Vein endothelial cell (primary cell): ENCODE results near the gene CDC42EP5. TPM values are rescaled to one million over a fixed set of nuclear protein-coding genes. Genes with fewer than 3 reads are reported as not detected.

Source experiments
- small RNA-seq: library from RNA; depleted of rRNA; stranded (forward); fragments of <200 nt; gene quantifications from one replicate; pipeline ENCODE3, GENCODE V24; 2012
- total RNA-seq: library from RNA; depleted of rRNA; stranded (reverse); fragments of >200 nt; gene quantifications from 2 replicates; pipeline ENCODE4 v1.2.3, GENCODE V29; 2012

The CDC42EP5 gene
- total RNA-seq, result 69.1 and 109 TPM in 2 replicates

DNA sequence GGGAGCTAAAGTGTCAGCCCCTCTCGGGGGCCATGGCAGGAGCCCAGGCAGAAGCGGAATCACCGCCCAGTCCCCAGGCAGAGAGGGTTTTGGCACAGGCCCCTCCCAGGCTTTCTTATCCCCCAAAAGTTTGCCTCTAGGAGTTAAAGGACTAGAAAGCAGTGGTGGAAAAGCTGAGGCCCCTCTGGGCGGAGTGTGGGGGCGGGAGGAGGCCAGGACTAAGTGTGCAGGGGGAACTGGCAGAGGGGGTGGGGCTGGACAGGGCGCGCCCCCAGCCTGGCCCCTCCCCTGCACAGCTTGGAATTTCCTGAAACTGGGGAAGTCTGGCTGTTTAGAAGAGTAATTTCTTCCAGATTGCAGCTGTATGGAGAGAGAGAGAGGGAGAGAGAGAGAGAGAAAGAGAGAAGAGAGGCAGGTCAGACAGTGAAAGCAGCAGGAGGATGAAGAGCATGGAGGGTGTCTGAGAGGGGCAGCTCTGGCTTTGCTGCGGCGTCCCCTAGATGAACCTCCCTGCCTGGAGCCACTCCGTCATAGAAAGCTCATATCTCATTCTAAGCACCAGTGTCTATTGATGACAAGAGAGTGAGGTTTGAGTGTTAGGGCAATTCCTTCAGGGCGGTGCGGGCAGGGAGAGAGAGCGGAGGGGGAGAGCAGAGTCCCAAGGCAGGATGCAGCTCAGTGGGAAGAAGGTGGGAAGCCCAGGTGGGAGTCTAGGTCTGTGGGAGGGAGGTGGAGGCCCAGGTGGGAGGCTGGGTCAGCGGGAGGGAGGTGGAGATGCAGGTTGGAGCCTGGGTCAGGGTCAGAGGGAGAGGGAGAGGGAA lies at the start of gene CDC42EP5:
Gene CDC42EP5 (minus strand): TSS at position 226 of the 821 bp plus-strand sequence. CDS start 7,749 bp downstream, outside the sequence.

DNA sequence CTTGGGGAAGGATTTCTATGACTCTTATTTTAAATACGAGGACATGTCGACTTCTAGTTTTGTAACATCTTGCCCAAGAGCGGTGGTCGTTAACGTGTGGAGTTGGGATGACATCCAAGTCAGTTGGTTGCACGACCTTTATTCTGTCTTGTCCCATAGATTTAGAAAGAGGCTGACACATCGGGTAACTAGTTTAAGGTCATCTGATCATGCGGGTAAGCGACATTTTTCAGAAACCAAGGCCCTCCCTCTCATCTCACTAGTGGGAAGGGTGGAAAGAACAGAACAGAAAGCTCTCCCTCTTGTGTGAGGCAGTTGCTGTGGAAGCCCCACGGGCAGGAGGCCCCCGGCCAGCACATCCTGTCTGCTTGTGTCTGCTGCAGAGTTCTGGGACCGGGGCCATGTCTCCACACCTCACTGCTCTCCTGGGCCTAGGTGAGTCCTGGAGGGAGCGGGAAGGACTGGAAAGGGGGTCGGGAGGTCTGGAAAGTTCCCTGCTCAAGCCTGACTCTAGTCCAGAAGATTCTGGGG lies 29.5 kb upstream of the CDC42EP5 start, which contains the start of gene LAIR2:
Gene LAIR2 (plus strand): TSS at position 314 of the 531 bp plus-strand sequence. CDS start 88 bp downstream, at position 402.

DNA sequence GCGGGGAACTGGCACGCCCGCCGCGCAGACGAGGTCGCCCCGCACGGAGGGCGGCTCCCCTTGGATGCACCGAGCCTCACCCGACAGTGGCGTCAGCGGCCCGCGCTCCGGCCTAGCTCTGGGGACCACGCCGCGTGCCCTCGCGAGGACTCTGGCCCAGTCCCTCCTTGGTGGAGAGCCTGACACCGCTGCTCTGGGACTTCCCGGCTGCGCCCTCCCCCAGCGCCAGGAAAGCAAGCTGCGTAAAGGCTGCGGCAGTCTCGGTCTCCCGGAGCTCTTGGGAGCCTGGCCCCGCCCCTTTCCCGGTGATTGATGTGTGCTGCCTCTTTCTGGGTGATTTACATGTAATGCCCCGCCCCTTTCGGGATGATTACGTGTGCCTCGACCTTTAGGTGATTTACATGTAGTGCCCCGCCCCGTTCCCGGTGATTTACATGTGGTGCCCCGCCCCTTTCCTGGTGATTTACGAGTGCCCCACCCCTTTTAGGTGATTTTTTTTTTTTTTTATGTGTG lies 9.5 kb downstream of the CDC42EP5 start, which contains the start of gene LENG9:
Gene LENG9 (minus strand): TSS at position 248 of the 513 bp plus-strand sequence. CDS start 252 bp downstream, outside the sequence.

DNA sequence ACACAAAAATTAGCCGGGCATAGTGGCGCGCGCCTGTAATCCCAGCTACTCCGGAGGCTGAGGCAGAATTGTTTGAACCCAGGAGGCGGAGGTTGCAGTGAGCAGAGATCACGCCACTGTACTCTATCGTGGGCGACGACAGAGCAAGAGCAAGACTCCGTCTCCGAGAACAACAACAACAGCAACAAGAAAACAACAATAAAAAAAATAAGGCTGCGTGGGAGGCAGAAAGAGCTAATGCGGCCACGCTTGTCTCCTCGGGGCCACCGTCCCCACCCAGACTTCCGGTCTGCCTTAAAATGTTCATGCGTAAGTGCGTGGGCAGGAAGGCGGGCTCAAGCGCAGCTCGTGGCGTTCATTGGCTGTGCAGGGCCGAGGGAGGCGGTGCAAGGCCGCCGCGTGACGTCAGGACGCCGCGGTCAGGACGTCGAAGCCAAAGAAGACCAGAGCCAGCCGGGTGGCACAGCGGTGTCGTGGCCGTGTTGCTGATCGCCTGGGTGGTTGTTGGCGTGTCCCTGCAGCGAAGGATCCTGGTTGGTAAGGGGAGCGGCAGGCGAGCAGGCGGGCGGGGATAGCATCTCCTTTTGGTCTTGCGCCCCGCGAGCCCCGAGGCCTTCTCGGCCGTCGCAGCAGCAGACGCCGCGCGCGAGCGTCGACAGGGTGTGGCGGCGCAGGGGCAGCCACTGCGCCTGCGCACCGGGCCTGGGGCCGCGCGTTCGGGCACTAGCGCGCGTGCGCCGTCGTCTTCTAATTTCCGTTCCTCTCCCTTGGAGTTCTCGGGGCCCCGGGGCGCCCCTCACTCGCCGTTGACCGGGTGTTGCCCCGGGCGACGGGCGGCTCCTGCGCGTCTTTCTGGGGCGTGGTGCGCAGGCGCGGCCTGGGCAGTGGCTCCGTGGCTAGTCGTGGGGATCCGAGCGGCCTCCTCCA lies 24.1 kb downstream of the CDC42EP5 start, which contains the start of gene LENG8:
Gene LENG8 (plus strand): TSS at position 426 of the 927 bp plus-strand sequence. CDS start 2,146 bp downstream, outside the sequence.

GRCh38 chr19:54415208-54415900 lies 57.7 kb downstream of the CDC42EP5 start, which contains the start of gene TTYH1:
TSS of gene TTYH1 (plus strand) at chr19:54415464. CDS start at chr19:54415553, 89 bp downstream.

Small RNA genes within 50 kb of the gene (small RNA-seq; reads per million reads assigned to genes)
- not detected for gene AC245884.3

Other genes starting within 250 kb of the CDC42EP5 start
- not detected in 2 replicates for gene LILRA6, start 230.5 kb downstream of the CDC42EP5 start, total RNA-seq
- not detected in 2 replicates for gene LILRB5, start 216.0 kb downstream of the CDC42EP5 start, total RNA-seq
- gene LILRB2, start 192.2 kb downstream of the CDC42EP5 start, total RNA-seq, result not detected in 2 replicates
- gene LILRA5, start 160.1 kb downstream of the CDC42EP5 start, total RNA-seq, result not detected in 2 replicates
- gene LILRA4, start 134.1 kb downstream of the CDC42EP5 start, total RNA-seq, result not detected in 2 replicates
- not detected in 2 replicates for gene LAIR1, start 108.4 kb downstream of the CDC42EP5 start, total RNA-seq
- gene TTYH1, start 57.8 kb downstream of the CDC42EP5 start, total RNA-seq, result not detected in 2 replicates
- gene LENG8, start 24.1 kb downstream of the CDC42EP5 start, total RNA-seq, result 61.1 and 82.1 TPM in 2 replicates
- gene LENG9, start 9.5 kb downstream of the CDC42EP5 start, total RNA-seq, result 5.6 and 8.2 TPM in 2 replicates
- gene LAIR2, start 29.5 kb upstream of the CDC42EP5 start, total RNA-seq, result not detected in 2 replicates
- not detected in 2 replicates for gene LILRA2, start 100.5 kb upstream of the CDC42EP5 start, total RNA-seq
- gene LILRA1, start 120.3 kb upstream of the CDC42EP5 start, total RNA-seq, result not detected in 2 replicates
- gene LILRB1, start 157.2 kb upstream of the CDC42EP5 start, total RNA-seq, result not detected in 2 replicates
- not detected in 2 replicates for gene LILRB4, start 189.7 kb upstream of the CDC42EP5 start, total RNA-seq